GM12801 (cell line): ENCODE measurements around the gene TBXA2R.

Experiments used
- CTCF ChIP-seq: IDR thresholded peaks from one replicate; pipeline ENCODE4 v1.5.1; 2011; ENCODE audit warnings: control low read depth; ENCODE audit not compliant: insufficient read length; ENCODE audit errors: extremely low read depth

TBXA2R gene

GRCh38 chr19:3546119-3546518 lies 60.6 kb downstream of the TBXA2R start:
- TF ChIP-seq CTCF = no peak

GRCh38 chr19:3545669-3546034 lies 61.0 kb downstream of the TBXA2R start:
- TF ChIP-seq CTCF = no peak

GRCh38 chr19:3544742-3545668 lies 61.7 kb downstream of the TBXA2R start:
- no peak for TF ChIP-seq CTCF
